H1 (cell line): Measurements from ENCODE around the gene CSNK1G3. TPM values are rescaled to one million over a fixed set of nuclear protein-coding genes. Genes with fewer than 3 reads are reported as not detected.

Source experiments
- CTCF ChIA-PET: fragments of 300-600 bp; sonication (Branson Sonifier 250); formaldehyde crosslinking; loops from one replicate; lab custom pipeline; 2021; ENCODE audit not compliant: partially characterized antibody; lab: Charles Lee
- POLR2A ChIA-PET: fragments of 300-600 bp; sonication (Branson Sonifier 250); formaldehyde crosslinking; loops from one replicate; lab custom pipeline; 2021; ENCODE audit warnings: inconsistent platforms; ENCODE audit not compliant: partially characterized antibody; lab: Charles Lee
- DNase-seq, 2 experiments: peaks; one replicate each; pipeline versions ENCODE4 v3.0.0 to v3.0.0-alpha.2; 2010 to 2022; ENCODE audit warnings: low spot score in 2 of 2, low read depth in 1 of 2, mixed read lengths in 1 of 2
- FAIRE-seq: peaks from 2 replicates; lab custom pipeline; 2011; peaks lifted over from hg19 to GRCh38; lab: Jason Lieb, UNC
- H2AFZ ChIP-seq: 2 replicates; pipeline ENCODE4 v1.8.1; 2012; ENCODE audit warnings: low read length, inconsistent platforms
- H2AK5ac ChIP-seq: 2 replicates; pipeline ENCODE4 v1.6.1; 2013; ENCODE audit warnings: low read depth, low read length
- H2BK120ac ChIP-seq: replicated peaks from 2 replicates; pipeline ENCODE3; 2013; ENCODE audit warnings: low read depth, low read length, inconsistent platforms
- H2BK12ac ChIP-seq: 2 replicates; pipeline ENCODE4 v1.6.1; 2013; ENCODE audit warnings: low read depth, low read length
- H2BK15ac ChIP-seq: 2 replicates; pipeline ENCODE4 v1.6.1; 2013; ENCODE audit warnings: low read length
- H2BK20ac ChIP-seq: 2 replicates; pipeline ENCODE4 v1.6.1; 2013; ENCODE audit warnings: low read length
- H2BK5ac ChIP-seq: 2 replicates; pipeline ENCODE4 v1.6.1; 2013; ENCODE audit warnings: low read depth, low read length
- H3K14ac ChIP-seq: 2 replicates; pipeline ENCODE4 v1.6.1; 2013; ENCODE audit warnings: inconsistent platforms; ENCODE audit not compliant: insufficient read length
- H3K18ac ChIP-seq: 2 replicates; pipeline ENCODE4 v1.6.1; 2013; ENCODE audit warnings: low read length; ENCODE audit errors: extremely low read depth
- H3K23ac ChIP-seq: 2 replicates; pipeline ENCODE4 v1.6.1; 2013; ENCODE audit warnings: inconsistent platforms; ENCODE audit not compliant: insufficient read length
- H3K23me2 ChIP-seq: 2 replicates; pipeline ENCODE4 v1.6.1; 2013; ENCODE audit warnings: low read depth, low read length
- H3K27ac ChIP-seq: 2 replicates; pipeline ENCODE4 v1.6.1; 2011; ENCODE audit warnings: low read depth, low read length, inconsistent platforms
- H3K27me3 ChIP-seq, 4 experiments: replicated peaks in 1 of 4; 1 replicate in 1 of 4; 2 replicates in 3 of 4; pipeline versions ENCODE4 v1.6.1 to v1.8.1; 2011 to 2013; ENCODE audit warnings: low read length in 3 of 4, mild to moderate bottlenecking in 3 of 4, inconsistent platforms in 2 of 4, mixed read lengths in 2 of 4, moderate library complexity in 1 of 4; ENCODE audit not compliant: control insufficient read depth in 3 of 4, insufficient read depth in 3 of 4; ENCODE audit errors: extremely low read depth in 1 of 4
- H3K36me3 ChIP-seq, 4 experiments: 2 replicates each; pipeline versions ENCODE4 v1.6.1 to v1.8.1; 2011 to 2013; ENCODE audit warnings: mild to moderate bottlenecking in 4 of 4, low read length in 3 of 4, moderate library complexity in 2 of 4, control low read depth in 1 of 4, inconsistent platforms in 1 of 4; ENCODE audit not compliant: insufficient read depth in 4 of 4, control insufficient read depth in 2 of 4
- H3K4ac ChIP-seq: replicated peaks from 2 replicates; pipeline ENCODE3; 2013; ENCODE audit warnings: low read length, low read depth, mixed read lengths, inconsistent platforms; ENCODE audit not compliant: insufficient read length
- H3K4me1 ChIP-seq, 4 experiments: replicated peaks in 1 of 4; 1 replicate in 1 of 4; 2 replicates in 3 of 4; pipeline versions ENCODE4 v1.6.1 to v1.8.1; 2011 to 2013; ENCODE audit warnings: low read length in 3 of 4, inconsistent platforms in 2 of 4, mixed read lengths in 1 of 4; ENCODE audit not compliant: insufficient read depth in 4 of 4, control insufficient read depth in 3 of 4
- H3K4me2 ChIP-seq, 2 experiments: 2 replicates each; pipeline versions ENCODE4 v1.6.1 to v1.8.1; 2011 to 2013; ENCODE audit warnings: low read depth in 2 of 2, low read length in 2 of 2, control low read depth in 1 of 2, inconsistent platforms in 1 of 2, mild to moderate bottlenecking in 1 of 2; ENCODE audit not compliant: insufficient read depth in 1 of 2
- H3K4me3 ChIP-seq, 4 experiments: fragments of 200-600, 300-600 bp in 1 of 4; sonication (generic), shearing (Covaris generic), sonication (Bioruptor Twin) in 1 of 4; 2 replicates each; pipeline versions ENCODE4 v1.5.1 to v1.8.1; 2011 to 2016; ENCODE audit warnings: low read length in 4 of 4, low read depth in 3 of 4, control low read depth in 2 of 4, inconsistent platforms in 2 of 4, mild to moderate bottlenecking in 2 of 4, mixed read lengths in 1 of 4, moderate library complexity in 1 of 4; ENCODE audit not compliant: insufficient read depth in 2 of 4; ENCODE audit errors: extremely low read depth in 1 of 4
- H3K56ac ChIP-seq: replicated peaks from 2 replicates; pipeline ENCODE3; 2013; ENCODE audit warnings: low read depth, mild to moderate bottlenecking, mixed read lengths, low read length, inconsistent platforms; ENCODE audit not compliant: insufficient read length
- H3K79me1 ChIP-seq: 2 replicates; pipeline ENCODE4 v1.6.1; 2013; ENCODE audit warnings: low read depth, low read length, control low read depth
- H3K79me2 ChIP-seq, 2 experiments: 2 replicates each; pipeline versions ENCODE4 v1.6.1 to v1.8.1; 2012 to 2013; ENCODE audit warnings: low read length in 2 of 2, mild to moderate bottlenecking in 2 of 2, inconsistent platforms in 1 of 2; ENCODE audit not compliant: insufficient read depth in 2 of 2, control insufficient read depth in 1 of 2
- H3K9ac ChIP-seq, 4 experiments: replicated peaks in 1 of 4; 1 replicate in 1 of 4; 2 replicates in 3 of 4; pipeline versions ENCODE4 v1.6.1 to v1.8.1; 2011 to 2013; ENCODE audit warnings: low read depth in 3 of 4, low read length in 3 of 4, control low read depth in 2 of 4, mild to moderate bottlenecking in 2 of 4, moderate library complexity in 2 of 4, inconsistent platforms in 1 of 4; ENCODE audit errors: extremely low read depth in 1 of 4
- H3K9me3 ChIP-seq, 2 experiments: 2 replicates each; pipeline versions ENCODE4 v1.6.1 to v1.8.1; 2012 to 2013; ENCODE audit warnings: mild to moderate bottlenecking in 2 of 2, moderate library complexity in 2 of 2, control low read depth in 1 of 2, inconsistent platforms in 1 of 2, low read depth in 1 of 2, low read length in 1 of 2, mixed read lengths in 1 of 2; ENCODE audit not compliant: insufficient read depth in 2 of 2
- H4K20me1 ChIP-seq, 2 experiments: replicated peaks in 1 of 2; 2 replicates each; pipeline versions ENCODE3 to v1.8.1; 2011 to 2013; ENCODE audit warnings: inconsistent platforms in 2 of 2, low read length in 2 of 2, mild to moderate bottlenecking in 1 of 2; ENCODE audit not compliant: insufficient read depth in 2 of 2, control insufficient read depth in 1 of 2
- H4K5ac ChIP-seq: 2 replicates; pipeline ENCODE4 v1.6.1; 2013; ENCODE audit warnings: low read length, low read depth, mixed read lengths, inconsistent platforms; ENCODE audit not compliant: insufficient read length
- H4K8ac ChIP-seq: 2 replicates; pipeline ENCODE4 v1.8.0; 2013; ENCODE audit warnings: mild to moderate bottlenecking, moderate library complexity, low read length, inconsistent platforms; ENCODE audit not compliant: insufficient read depth; ENCODE audit errors: extremely low read depth
- H4K91ac ChIP-seq: replicated peaks from 2 replicates; pipeline ENCODE3; 2013; ENCODE audit warnings: low read length, mixed read lengths, inconsistent platforms; ENCODE audit not compliant: insufficient read length
- ASH2L ChIP-seq: fragments of 200-600, 300-600 bp; sonication (generic); IDR thresholded peaks from one replicate; pipeline ENCODE4 v1.7.1; 2017; ENCODE audit warnings: low read length
- BRCA1 ChIP-seq: IDR thresholded peaks from 2 replicates; pipeline ENCODE4 v1.6.1; 2012; ENCODE audit warnings: low read depth, low read length, improper control_type of control experiment
- CBX8 ChIP-seq: fragments of 300-800, 300-1000 bp; sonication (generic); IDR thresholded peaks from 2 replicates; pipeline ENCODE4 v1.7.1; 2016; ENCODE audit warnings: low read depth, low read length, borderline replicate concordance
- NANOG ChIP-seq: IDR thresholded peaks from 2 replicates; pipeline ENCODE4 v1.6.1; 2011; ENCODE audit warnings: low read length, low read depth, mild to moderate bottlenecking, inconsistent platforms; ENCODE audit not compliant: insufficient read depth, poor library complexity, severe bottlenecking
- RAD21 ChIP-seq, 2 experiments: IDR thresholded peaks in 1 of 2; conservative IDR thresholded peaks in 1 of 2; 2 replicates each; pipeline ENCODE4 v1.6.1; 2011; ENCODE audit warnings: low read depth in 2 of 2, low read length in 2 of 2, improper control_type of control experiment in 1 of 2, inconsistent platforms in 1 of 2, mild to moderate bottlenecking in 1 of 2, moderate library complexity in 1 of 2
- SUZ12 ChIP-seq: fragments of 200-600 bp; sonication (generic); IDR thresholded peaks from 2 replicates; pipeline ENCODE4 v1.6.1; 2012; ENCODE audit warnings: mild to moderate bottlenecking, inconsistent platforms, low read length, moderate library complexity, mixed read lengths
- ZNF274 ChIP-seq: IDR thresholded peaks from 2 replicates; pipeline ENCODE4 v1.7.0; 2012; ENCODE audit warnings: low read length, borderline replicate concordance; ENCODE audit errors: extremely low read depth
- WGBS, 2 experiments: shearing (Covaris generic) in 1 of 2; methylation state at CpG; one replicate each; pipeline versions ENCODE4 v1.1.6 to v1.1.7; 2013 to 2015; ENCODE audit warnings: low lambda C conversion rate in 2 of 2, mixed read lengths in 2 of 2, inconsistent platforms in 1 of 2, low coverage in 1 of 2, missing lambda C conversion rate in 1 of 2; ENCODE audit not compliant: insufficient replicate concordance in 2 of 2, insufficient coverage in 1 of 2, insufficient read length in 1 of 2; ENCODE audit errors: extremely low coverage in 1 of 2, missing lambda C conversion rate in 1 of 2; 5-methylcytosine and 5-hydroxymethylcytosine counted together
- polyA plus RNA-seq, 7 experiments: library from polyadenylated mRNA; depleted of rRNA in 3 of 7; stranded (reverse) in 5 of 7; unstranded in 2 of 7; fragments of >200 nt in 5 of 7; fragments of 200-250 nt in 2 of 7; gene quantifications; 1 replicate in 5 of 7; 2 replicates in 1 of 7; 4 replicates in 1 of 7; pipeline versions ENCODE4 v1.2.1 to v1.2.3, GENCODE V29; 2011 to 2013; ENCODE audit warnings: missing spikeins in 2 of 7, mixed read lengths in 2 of 7
- total RNA-seq: library from RNA; stranded (reverse); fragmentation: NEBNext Ultra II Directional; extraction: Animal tissue kit (Norgen Biotek cat#: 25700); gene quantifications from 2 replicates; pipeline ENCODE4 v1.2.1, GENCODE V29; 2021
- TF ChIP-seq, protein P1 (sequence below): IDR thresholded peaks from 2 replicates; pipeline ENCODE4 v1.6.1; 2012; ENCODE audit warnings: inconsistent platforms

The CSNK1G3 gene
- total and polyA plus RNA-seq, 2 of the 8 experiments (the other 6 are each of a cell fraction or from before 2014, with no cell fraction given) = 10.6 to 58.9 TPM

DNA sequence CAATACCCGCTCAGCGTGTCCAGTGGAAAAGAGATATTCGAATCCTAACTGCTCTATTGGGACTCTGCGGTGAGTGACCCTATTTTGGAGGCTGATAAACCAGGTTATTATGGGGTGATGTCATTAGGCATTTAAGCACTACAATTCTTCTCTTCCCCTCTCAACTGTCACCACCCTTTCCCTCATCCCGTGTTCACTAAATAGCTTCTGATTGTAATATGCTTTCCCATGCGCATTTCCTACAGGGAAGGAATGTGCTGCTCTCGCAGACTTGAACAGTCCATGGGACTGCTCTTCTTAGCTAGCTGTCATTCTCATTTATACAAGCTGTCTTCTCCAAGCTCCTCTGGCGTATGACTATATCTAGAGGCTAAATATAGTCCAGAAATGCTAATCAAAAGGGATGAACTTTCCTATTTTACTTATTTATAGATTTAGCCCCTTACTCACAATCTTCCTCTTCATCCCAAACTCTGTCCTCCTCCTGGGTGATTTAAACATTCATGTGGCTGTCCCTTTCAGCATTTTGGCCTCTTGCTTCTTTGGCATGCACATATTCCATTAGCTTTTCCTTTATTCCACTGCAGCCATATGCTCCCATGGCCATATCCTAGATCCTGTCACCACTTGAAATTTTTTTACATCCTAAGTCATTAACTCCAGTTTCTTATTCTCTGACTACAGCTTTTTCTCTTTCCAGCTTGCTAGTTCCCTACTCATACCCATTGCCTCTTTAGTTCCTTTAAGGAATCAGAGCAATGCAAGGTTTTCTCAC, 39.6 kb upstream of the CSNK1G3 start:
- H2AFZ ChIP-seq = no peak overlapping the region
- no peak overlapping the region for H3K4me3 ChIP-seq
- POLR2A ChIA-PET = interaction anchor here (0.8 kb wide), 1 partner anchor 40 kb away, joined by 3 read pairs; the partner anchor contains the start of gene CSNK1G3
- DNase-seq = no peak
- CTCF ChIA-PET = interaction anchor here (0.7 kb wide), 1 partner anchor 105 kb away, joined by 3 read pairs; no protein-coding TSS in a partner anchor
- H3K79me1 ChIP-seq = no peaks in the 10 kb centered on the region
- no peak overlapping the region for H3K23ac ChIP-seq
- H4K91ac ChIP-seq = no peak overlapping the region
- H3K79me2 ChIP-seq = no peaks in the 10 kb centered on the region
- H2BK12ac ChIP-seq = no peak overlapping the region
- no peak overlapping the region for H2AK5ac ChIP-seq
- no peak overlapping the region for H2BK5ac ChIP-seq
- H3K18ac ChIP-seq = no peak overlapping the region
- no peak overlapping the region for H2BK20ac ChIP-seq
- H3K4ac ChIP-seq = no peak overlapping the region
- H3K27ac ChIP-seq = no peak overlapping the region
- H4K20me1 ChIP-seq = no peaks in the 10 kb centered on the region
- no peaks in the 10 kb centered on the region for H3K9me3 ChIP-seq
- no peaks in the 10 kb centered on the region for H3K27me3 ChIP-seq
- H4K5ac ChIP-seq = no peak overlapping the region
- no peaks in the 10 kb centered on the region for H3K4me1 ChIP-seq
- WGBS, 2 experiments = 87% methylated on average over 8 of the region's 8 CpGs; no CpG with 5 or more reads in 1 of the 2 experiments
- H3K56ac ChIP-seq = no peak overlapping the region
- H2BK120ac ChIP-seq = no peak overlapping the region
- H3K23me2 ChIP-seq = no peaks in the 10 kb centered on the region
- H3K4me2 ChIP-seq = no peak overlapping the region
- no peak overlapping the region for H3K14ac ChIP-seq
- no peak for FAIRE-seq
- H3K36me3 ChIP-seq = no peaks in the 10 kb centered on the region
- H4K8ac ChIP-seq = no peak overlapping the region
- TF ChIP-seq SUZ12 (no peak), ZNF274 (no peak), CBX8 (no peak), NANOG (no peak), RAD21 (IDR thresholded peaks at IDR 0.05 in 1 of 2, conservative IDR thresholded peaks at IDR 0.05 in 1 of 2; ENCODE audit: low read depth in 2 of 2, low read length in 2 of 2) (no peak), ASH2L (no peak), BRCA1 (no peak)
- TF ChIP-seq, protein P1, sequence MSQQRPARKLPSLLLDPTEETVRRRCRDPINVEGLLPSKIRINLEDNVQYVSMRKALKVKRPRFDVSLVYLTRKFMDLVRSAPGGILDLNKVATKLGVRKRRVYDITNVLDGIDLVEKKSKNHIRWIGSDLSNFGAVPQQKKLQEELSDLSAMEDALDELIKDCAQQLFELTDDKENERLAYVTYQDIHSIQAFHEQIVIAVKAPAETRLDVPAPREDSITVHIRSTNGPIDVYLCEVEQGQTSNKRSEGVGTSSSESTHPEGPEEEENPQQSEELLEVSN = no peak
- no peak overlapping the region for H3K9ac ChIP-seq
- H2BK15ac ChIP-seq = no peak overlapping the region
